Measurements from ENCODE around the gene HAUS6.

DNA sequence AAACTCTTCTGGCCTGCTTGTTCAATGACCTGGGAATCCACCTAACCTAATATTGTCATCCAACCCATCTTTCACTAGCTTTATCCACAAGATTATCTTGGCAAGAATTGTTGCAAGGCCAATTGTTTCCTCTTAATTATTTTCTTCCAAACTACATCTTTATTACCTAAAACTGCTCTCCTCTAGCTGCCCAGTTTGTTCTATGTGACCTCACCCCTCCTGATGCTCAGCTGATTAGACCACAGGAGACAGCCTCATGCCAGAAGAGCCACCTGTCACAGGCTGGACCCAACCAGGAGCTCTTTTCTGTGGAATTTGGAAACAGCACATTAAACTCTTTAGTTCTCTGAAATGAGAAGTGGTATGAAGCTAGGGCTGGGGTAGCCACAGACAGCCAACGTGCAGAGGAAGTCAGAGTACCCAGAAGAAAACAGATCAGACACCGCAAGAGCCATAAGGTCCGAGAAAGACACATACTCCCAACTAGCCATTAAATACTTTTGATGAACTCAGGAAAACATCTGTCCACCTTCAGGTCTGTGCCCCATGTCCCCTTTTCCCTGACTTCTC lies 81.7 kb downstream of the HAUS6 start:
- TF ChIP-seq, protein P1, sequence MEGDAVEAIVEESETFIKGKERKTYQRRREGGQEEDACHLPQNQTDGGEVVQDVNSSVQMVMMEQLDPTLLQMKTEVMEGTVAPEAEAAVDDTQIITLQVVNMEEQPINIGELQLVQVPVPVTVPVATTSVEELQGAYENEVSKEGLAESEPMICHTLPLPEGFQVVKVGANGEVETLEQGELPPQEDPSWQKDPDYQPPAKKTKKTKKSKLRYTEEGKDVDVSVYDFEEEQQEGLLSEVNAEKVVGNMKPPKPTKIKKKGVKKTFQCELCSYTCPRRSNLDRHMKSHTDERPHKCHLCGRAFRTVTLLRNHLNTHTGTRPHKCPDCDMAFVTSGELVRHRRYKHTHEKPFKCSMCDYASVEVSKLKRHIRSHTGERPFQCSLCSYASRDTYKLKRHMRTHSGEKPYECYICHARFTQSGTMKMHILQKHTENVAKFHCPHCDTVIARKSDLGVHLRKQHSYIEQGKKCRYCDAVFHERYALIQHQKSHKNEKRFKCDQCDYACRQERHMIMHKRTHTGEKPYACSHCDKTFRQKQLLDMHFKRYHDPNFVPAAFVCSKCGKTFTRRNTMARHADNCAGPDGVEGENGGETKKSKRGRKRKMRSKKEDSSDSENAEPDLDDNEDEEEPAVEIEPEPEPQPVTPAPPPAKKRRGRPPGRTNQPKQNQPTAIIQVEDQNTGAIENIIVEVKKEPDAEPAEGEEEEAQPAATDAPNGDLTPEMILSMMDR (IDR thresholded peaks at IDR 0.05): no peak
- no peak for TF ChIP-seq EZH2 (IDR thresholded peaks at IDR 0.05; ENCODE audit: borderline replicate concordance, insufficient read depth, low read depth, low read length, poor library complexity, severe bottlenecking)

Data from B cell (primary cell).